NT2/D1 (cell line): ENCODE data around the gene TEX22.

Experiments used
- DNase-seq: peaks from one replicate; pipeline ENCODE4 v3.0.0-alpha.2; 2011; ENCODE audit warnings: low read depth, low spot score
- H3K27me3 ChIP-seq: 2 replicates; pipeline ENCODE4 v1.6.0; 2011; ENCODE audit warnings: mild to moderate bottlenecking; ENCODE audit not compliant: insufficient read length, insufficient read depth
- H3K36me3 ChIP-seq: 2 replicates; pipeline ENCODE4 v1.6.1; 2011; ENCODE audit warnings: mild to moderate bottlenecking, low read length, mixed read lengths; ENCODE audit not compliant: insufficient read depth, insufficient read length
- H3K4me1 ChIP-seq: 2 replicates; pipeline ENCODE4 v1.5.1; 2011; ENCODE audit not compliant: insufficient read depth, insufficient read length
- H3K4me3 ChIP-seq: 2 replicates; pipeline ENCODE4 v1.5.1; 2011; ENCODE audit warnings: low read depth; ENCODE audit not compliant: insufficient read length
- H3K9ac ChIP-seq: 2 replicates; pipeline ENCODE4 v1.6.0; 2011; ENCODE audit warnings: low read depth; ENCODE audit not compliant: insufficient read length
- H3K9me3 ChIP-seq: 2 replicates; pipeline ENCODE4 v1.5.1; 2011; ENCODE audit warnings: mild to moderate bottlenecking, low read length; ENCODE audit not compliant: insufficient read depth
- SUZ12 ChIP-seq: IDR thresholded peaks from 2 replicates; pipeline ENCODE4 v1.6.1; 2011; ENCODE audit not compliant: insufficient read length, insufficient read depth; ENCODE audit errors: extremely low read depth
- YY1 ChIP-seq: IDR thresholded peaks from 2 replicates; pipeline ENCODE4 v1.6.1; 2011; ENCODE audit not compliant: insufficient read length, insufficient read depth
- ZNF274 ChIP-seq: IDR thresholded peaks from 2 replicates; pipeline ENCODE4 v1.6.1; 2011; ENCODE audit warnings: mild to moderate bottlenecking, low read depth, low read length

Gene TEX22

DNA sequence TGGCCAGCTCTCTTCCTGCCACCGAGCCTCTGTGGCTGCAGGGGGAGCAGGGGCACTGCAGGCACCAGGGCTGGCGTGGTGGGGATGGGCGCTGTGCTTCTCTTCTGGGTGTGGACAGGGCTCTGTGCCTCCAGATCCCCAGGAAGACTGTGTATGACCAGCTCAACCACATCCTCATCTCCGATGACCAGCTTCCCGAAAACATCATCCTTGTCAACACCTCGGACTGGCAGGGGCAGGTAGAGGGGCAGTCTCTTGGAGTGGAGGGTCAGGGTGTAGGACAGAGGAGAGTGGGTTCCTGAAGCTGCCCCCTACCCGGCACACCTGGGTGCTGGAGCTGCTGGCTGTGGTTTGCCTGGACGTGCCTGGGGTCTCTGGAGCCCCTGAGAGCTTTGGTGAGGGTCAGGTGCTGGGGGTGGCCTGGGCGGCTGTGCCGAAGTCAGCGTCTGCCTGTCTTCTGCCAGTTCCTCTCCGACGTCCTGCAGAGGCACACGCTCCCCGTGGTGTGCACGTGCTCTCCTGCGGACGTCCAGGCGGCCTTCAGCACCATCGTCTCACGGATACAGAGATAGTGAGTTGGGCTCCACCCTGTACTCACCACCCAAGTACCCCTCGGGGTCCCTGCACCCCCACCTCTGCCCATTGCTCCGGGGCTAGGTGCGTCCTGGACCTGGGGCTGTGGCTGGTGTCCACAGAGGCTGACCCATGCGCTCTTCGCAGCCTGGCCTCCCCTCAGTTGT is 15.8 kb upstream of the TEX22 start:
- H3K36me3 ChIP-seq = peaks cover 14% of the 10 kb centered on the region
- no peaks in the 10 kb centered on the region for H3K9me3 ChIP-seq
- H3K9ac ChIP-seq = no peak overlapping the region
- H3K27me3 ChIP-seq = no peaks in the 10 kb centered on the region
- TF ChIP-seq SUZ12 (no peak), ZNF274 (no peak), YY1 (no peak)
- no peak overlapping the region for H3K4me3 ChIP-seq
- no peak for DNase-seq
- peaks cover 4% of the 10 kb centered on the region for H3K4me1 ChIP-seq

DNA sequence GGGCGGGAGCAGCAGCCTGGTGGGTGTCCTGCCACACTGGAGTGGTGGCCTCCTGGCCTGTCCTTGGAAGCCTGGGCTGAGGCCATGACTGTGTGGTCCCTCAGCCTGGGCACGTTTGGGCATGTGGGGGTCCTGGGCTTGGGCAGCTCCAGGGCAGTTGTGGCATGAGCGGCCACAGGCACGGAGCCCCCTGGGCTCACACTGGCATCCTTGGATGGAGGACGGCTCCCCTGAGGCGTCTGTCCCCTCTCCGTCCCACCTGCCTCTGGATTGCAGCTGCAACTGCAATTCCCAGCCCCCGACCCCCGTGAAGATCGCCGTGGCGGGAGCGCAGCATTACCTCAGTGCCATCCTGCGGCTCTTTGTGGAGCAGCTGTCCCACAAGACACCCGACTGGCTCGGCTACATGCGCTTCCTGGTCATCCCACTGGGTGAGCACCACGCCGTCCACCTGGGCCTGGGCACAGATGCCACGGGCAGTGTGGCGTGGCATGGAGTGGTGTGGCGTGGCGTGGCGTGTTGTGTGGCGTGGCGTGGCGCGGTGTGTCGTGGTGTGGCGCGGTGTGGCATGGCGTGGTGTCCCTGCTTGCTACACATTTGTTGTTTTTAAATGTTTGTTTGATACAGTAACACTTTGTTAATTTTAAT is 15.1 kb upstream of the TEX22 start:
- H3K9me3 ChIP-seq = no peaks in the 10 kb centered on the region
- H3K4me1 ChIP-seq = no peaks in the 10 kb centered on the region
- H3K9ac ChIP-seq = no peak overlapping the region
- no peaks in the 10 kb centered on the region for H3K27me3 ChIP-seq
- peaks cover 14% of the 10 kb centered on the region for H3K36me3 ChIP-seq
- no peak for DNase-seq
- no peak overlapping the region for H3K4me3 ChIP-seq
- no peak for TF ChIP-seq ZNF274

DNA sequence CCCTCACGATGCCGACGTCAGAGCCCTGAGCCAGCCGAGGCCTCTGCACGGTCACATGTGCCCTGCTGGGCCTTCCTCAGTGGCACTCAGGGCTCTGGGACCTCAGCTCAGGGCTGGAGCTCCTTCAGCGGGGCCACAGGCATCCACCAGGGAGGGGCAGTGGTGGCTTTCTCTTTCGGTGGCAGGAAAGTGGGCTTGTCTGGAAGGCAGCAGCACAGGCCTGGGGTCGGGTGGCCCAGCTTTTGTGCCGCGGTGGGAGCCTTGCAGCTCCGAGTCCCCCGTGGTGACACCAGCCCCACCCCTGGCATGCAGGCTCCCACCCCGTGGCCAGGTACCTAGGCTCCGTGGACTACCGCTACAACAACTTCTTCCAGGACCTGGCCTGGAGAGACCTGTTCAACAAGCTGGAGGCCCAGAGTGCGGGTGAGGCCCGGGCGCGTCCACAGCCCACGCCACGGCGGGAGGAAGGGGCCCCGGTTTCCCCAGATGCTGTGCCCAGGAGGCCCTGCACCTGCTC is 14.2 kb upstream of the TEX22 start:
- Histone ChIP-seq H3K9me3 (no peaks in the 10 kb centered on the region), H3K36me3 (peaks cover 14% of the 10 kb centered on the region), H3K4me1 (no peaks in the 10 kb centered on the region), H3K4me3 (no peak overlapping the region), H3K27me3 (no peaks in the 10 kb centered on the region), H3K9ac (no peak overlapping the region)
- no peak for TF ChIP-seq YY1
- DNase-seq = no peak

- H3K36me3 ChIP-seq = peaks cover 13% of the 10 kb centered on the region
- H3K4me1 ChIP-seq = no peaks in the 10 kb centered on the region
- no peak overlapping the region for H3K4me3 ChIP-seq
- H3K9me3 ChIP-seq = no peaks in the 10 kb centered on the region
- H3K9ac ChIP-seq = no peak overlapping the region
- DNase-seq = no peak
- H3K27me3 ChIP-seq = no peaks in the 10 kb centered on the region
- TF ChIP-seq SUZ12 (no peak), YY1 (no peak), ZNF274 (no peak)
Measured at GRCh38 chr14:105384605-105385321, 13.6 kb upstream of the TEX22 start.

DNA sequence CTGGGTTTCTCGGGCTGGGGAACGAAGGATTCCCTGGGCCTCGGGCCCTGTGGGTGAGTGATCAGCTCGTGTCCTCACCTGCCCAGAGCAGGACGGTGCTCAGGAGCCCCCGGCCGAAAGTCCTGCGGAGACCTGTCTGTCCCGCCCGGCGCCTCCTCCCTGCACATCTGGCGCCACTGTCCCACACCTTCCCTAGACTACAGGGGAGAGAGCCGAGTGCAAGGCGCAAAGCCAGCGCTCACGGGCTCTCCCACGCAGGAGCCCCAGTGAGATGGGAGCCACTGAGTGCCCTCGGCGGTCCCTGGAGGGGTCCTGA is 13.1 kb upstream of the TEX22 start:
- no peaks in the 10 kb centered on the region for H3K27me3 ChIP-seq
- DNase-seq = no peak
- no peak overlapping the region for H3K4me3 ChIP-seq
- H3K9me3 ChIP-seq = no peaks in the 10 kb centered on the region
- H3K4me1 ChIP-seq = no peaks in the 10 kb centered on the region
- H3K9ac ChIP-seq = no peak overlapping the region
- H3K36me3 ChIP-seq = peaks cover 9% of the 10 kb centered on the region
- no peak for TF ChIP-seq SUZ12
- TF ChIP-seq ZNF274 = no peak
- no peak for TF ChIP-seq YY1

DNA sequence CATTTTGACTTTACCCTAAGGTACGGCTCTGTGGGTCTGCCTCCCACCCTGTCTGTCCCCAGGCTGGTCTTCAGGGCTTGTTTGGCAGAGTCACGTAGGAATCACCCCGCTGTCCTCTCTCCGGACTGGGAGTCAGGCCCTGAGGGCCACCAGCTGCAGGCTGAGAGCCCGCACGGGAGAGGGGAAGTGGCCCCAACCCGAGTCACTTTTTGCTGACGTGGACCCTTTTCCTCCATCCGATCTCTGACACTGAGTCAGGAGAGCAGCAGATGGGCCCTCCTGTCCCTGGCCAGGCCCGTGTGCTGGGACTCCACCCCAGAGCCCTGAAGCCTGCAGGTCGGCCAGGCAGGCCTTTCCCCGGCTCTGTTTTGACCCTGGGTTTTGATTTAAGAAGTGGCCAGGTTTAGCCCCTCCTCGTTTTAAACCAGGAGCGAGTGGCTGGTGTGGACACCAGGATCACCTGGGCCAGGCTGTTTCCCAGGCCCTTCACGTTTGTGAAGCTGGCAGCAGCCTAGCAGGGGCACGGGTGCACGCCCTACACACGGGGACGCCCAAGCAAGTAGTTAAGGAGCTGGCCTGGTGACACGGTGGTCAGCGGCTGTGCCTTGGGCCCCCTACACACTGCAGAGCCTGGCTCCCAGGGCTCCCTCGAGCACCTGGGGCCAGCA is 12.5 kb upstream of the TEX22 start:
- H3K4me1 ChIP-seq = no peaks in the 10 kb centered on the region
- H3K4me3 ChIP-seq = no peak overlapping the region
- H3K9me3 ChIP-seq = no peaks in the 10 kb centered on the region
- H3K9ac ChIP-seq = no peak overlapping the region
- no peak for DNase-seq
- peaks cover 9% of the 10 kb centered on the region for H3K36me3 ChIP-seq
- no peak for TF ChIP-seq ZNF274
- no peaks in the 10 kb centered on the region for H3K27me3 ChIP-seq
